Ascending aorta (tissue), 2 donors: ENCODE results near the gene GGT5. TPM values are rescaled to one million over a fixed set of nuclear protein-coding genes. Genes with fewer than 3 reads are reported as not detected.
"Not testable (repeated sequence)": the region's sequence is repeated elsewhere in the genome, so short reads cannot be mapped to it uniquely, and the experiment has no call there.

Experiments used
- DNase-seq, 2 donors: peaks; one replicate each; pipeline ENCODE4 v3.0.0-alpha.2; 2019; ENCODE audit warnings: low spot score in 2 of 2
- H3K27ac ChIP-seq, 2 donors: fragments of 200-600 bp; sonication (generic); one replicate each; pipeline ENCODE4 v1.5.1; 2016 to 2017; ENCODE audit warnings: mild to moderate bottlenecking in 1 of 2
- H3K27me3 ChIP-seq: fragments of 200-600 bp; sonication (generic); one replicate; pipeline ENCODE4 v1.5.1; 2017
- H3K36me3 ChIP-seq, 2 donors: fragments of 200-600 bp; sonication (generic); one replicate each; pipeline ENCODE4 v1.5.1; 2016
- H3K4me1 ChIP-seq, 2 donors: fragments of 200-600 bp; sonication (generic); one replicate each; pipeline ENCODE4 v1.5.1; 2016 to 2017; ENCODE audit warnings: mild to moderate bottlenecking in 1 of 2
- H3K4me3 ChIP-seq, 2 donors: fragments of 200-600 bp; sonication (generic); one replicate each; pipeline ENCODE4 v1.5.1; 2016 to 2017; ENCODE audit warnings: mild to moderate bottlenecking in 1 of 2
- H3K9me3 ChIP-seq, 2 donors: fragments of 200-600 bp; sonication (generic); one replicate each; pipeline ENCODE4 v1.5.1; 2016
- CTCF ChIP-seq, 3 experiments: fragments of 200-600 bp in 2 of 3; fragments of 450-650 bp in 1 of 3; sonication (generic) in 2 of 3; IDR thresholded peaks; one replicate each; pipeline ENCODE4 v1.5.1; 2016 to 2019; ENCODE audit warnings: antibody characterized with exemption in 3 of 3, mild to moderate bottlenecking in 1 of 3, moderate library complexity in 1 of 3
- intact Hi-C: fragments of 100-400 bp; cut with DNase I; formaldehyde crosslinking; loops from one replicate; pipeline ENCODE4 v1.15.1; 2023
- total RNA-seq: library from RNA; depleted of rRNA; stranded (reverse); fragments of >200 nt; gene quantifications from one replicate; pipeline ENCODE4 v1.1.0, GENCODE V29; 2016

Gene GGT5
- total RNA-seq, 1 donor from 2014 or later: 238 TPM

GRCh38 chr22:24285245-24285644, 40.4 kb upstream of the GGT5 start:
- TF ChIP-seq CTCF (IDR thresholded peaks at IDR 0.05): no peak
- Histone ChIP-seq H3K27ac (no peak overlapping the region), H3K4me1 (peaks cover 2 to 30% of the 10 kb centered on the region in 2 donors), H3K4me3 (no peak overlapping the region), H3K36me3 (no peaks in the 10 kb centered on the region), H3K9me3 (no peaks in the 10 kb centered on the region), H3K27me3 (no peaks in the 10 kb centered on the region)
- intact Hi-C loops: no loop called here
- no peak for DNase-seq

- DNase-seq: no peak
- Histone ChIP-seq H3K27me3 (no peaks in the 10 kb centered on the region), H3K4me1 (peaks cover 0 to 26% of the 10 kb centered on the region in 2 donors), H3K4me3 (no peak overlapping the region), H3K27ac (no peak overlapping the region), H3K36me3 (no peaks in the 10 kb centered on the region), H3K9me3 (no peaks in the 10 kb centered on the region)
- intact Hi-C loops: no loop called here
- no peak for TF ChIP-seq CTCF (IDR thresholded peaks at IDR 0.05)
Observed at GRCh38 chr22:24284747-24285203, 39.9 kb upstream of the GGT5 start.

- intact Hi-C loops: no loop called here
- Histone ChIP-seq H3K27me3 (no peaks in the 10 kb centered on the region), H3K36me3 (no peaks in the 10 kb centered on the region), H3K4me3 (no peak overlapping the region), H3K4me1 (peaks cover 0 to 22% of the 10 kb centered on the region in 2 donors), H3K27ac (no peak overlapping the region), H3K9me3 (no peaks in the 10 kb centered on the region)
- DNase-seq: no peak
- TF ChIP-seq CTCF (IDR thresholded peaks at IDR 0.05): no peak
Observed at GRCh38 chr22:24282401-24282800, 37.5 kb upstream of the GGT5 start.

- intact Hi-C loops, H3K4me1 ChIP-seq, DNase-seq, H3K9me3 ChIP-seq, H3K4me3 ChIP-seq, H3K36me3 ChIP-seq, H3K27ac ChIP-seq, H3K27me3 ChIP-seq: not testable (repeated sequence)
Observed at GRCh38 chr22:24280363-24280762, 35.5 kb upstream of the GGT5 start.

- not testable (repeated sequence) for DNase-seq, H3K27me3 ChIP-seq, H3K9me3 ChIP-seq, H3K4me3 ChIP-seq, H3K36me3 ChIP-seq
- Histone ChIP-seq H3K27ac (peak overlapping the region; percentile 5 to 20), H3K4me1 (peaks cover 0 to 13% of the 10 kb centered on the region in 2 donors)
- intact Hi-C loops: loop anchor here (10.0 kb wide), 1 partner anchor 380 kb away; the partner anchor contains the start of gene MIF
- peak in 1 of 3 experiments; percentile 25 for TF ChIP-seq CTCF (IDR thresholded peaks at IDR 0.05)
Observed at GRCh38 chr22:24274696-24275405, 30.0 kb upstream of the GGT5 start.

GRCh38 chr22:24273906-24274305, 29.0 kb upstream of the GGT5 start:
- intact Hi-C loops: loop anchor here (10.0 kb wide), 1 partner anchor 379 kb away; the partner anchor contains the start of gene MIF
- not testable (repeated sequence) for H3K9me3 ChIP-seq, H3K36me3 ChIP-seq, H3K4me3 ChIP-seq, DNase-seq, H3K27me3 ChIP-seq
- peak overlapping the region in 1 of 2 donors; percentile 5 for H3K27ac ChIP-seq
- peaks cover 0 to 13% of the 10 kb centered on the region in 2 donors for H3K4me1 ChIP-seq

- H3K4me1 ChIP-seq: peaks cover 0 to 13% of the 10 kb centered on the region in 2 donors
- not testable (repeated sequence) for DNase-seq, H3K27ac ChIP-seq, H3K4me3 ChIP-seq, H3K36me3 ChIP-seq, H3K27me3 ChIP-seq, H3K9me3 ChIP-seq
- intact Hi-C loops: loop anchor here (10.0 kb wide), 1 partner anchor 378 kb away; the partner anchor contains the start of gene MIF
Observed at GRCh38 chr22:24273031-24273430, 28.1 kb upstream of the GGT5 start.
